Mucosa of descending colon (tissue), 3 donors: Measurements from ENCODE around the gene POLR3H. TPM values are rescaled to one million over a fixed set of nuclear protein-coding genes. Genes with fewer than 3 reads are reported as not detected.

ENCODE experiments used
- ATAC-seq: fragments of 200-7000 bp; cut with Tn5 transposase; one replicate; pipeline ENCODE4 v1.9.1; 2020; ENCODE audit warnings: mild to moderate bottlenecking, moderate library complexity
- DNase-seq, 3 donors: peaks; one replicate each; pipeline ENCODE4 v3.0.0-alpha.2; 2020
- H3K36me3 ChIP-seq: fragments of 200-600 bp; one replicate; pipeline ENCODE4 v1.8.0; 2021; ENCODE audit warnings: low read depth, mild to moderate bottlenecking
- H3K4me1 ChIP-seq: fragments of 200-600 bp; one replicate; pipeline ENCODE4 v1.8.0; 2021; ENCODE audit warnings: low read depth, mild to moderate bottlenecking
- H3K4me3 ChIP-seq: fragments of 200-600 bp; one replicate; pipeline ENCODE4 v1.8.0; 2021; ENCODE audit warnings: mild to moderate bottlenecking
- H3K9me3 ChIP-seq: fragments of 200-600 bp; one replicate; pipeline ENCODE4 v1.8.0; 2021; ENCODE audit warnings: mild to moderate bottlenecking
- CTCF ChIP-seq: fragments of 200-600 bp; IDR thresholded peaks from one replicate; pipeline ENCODE4 v1.8.0; 2022; ENCODE audit warnings: antibody characterized with exemption, mild to moderate bottlenecking
- intact Hi-C, 2 donors: fragments of 100-400 bp; cut with DNase I in 1 of 2; cut with micrococcal nuclease in 1 of 2; formaldehyde crosslinking; loops; one replicate each; pipeline versions ENCODE4 v1.11.0 to v1.11.1; 2022; cut with DNase I, micrococcal nuclease
- total RNA-seq, 3 donors: library from RNA; stranded (reverse); fragmentation: NEBNext Ultra II Directional in 2 of 3; extraction: Animal tissue kit (Norgen Biotek cat#: 25700) in 2 of 3; gene quantifications; one replicate each; pipeline versions ENCODE4 v1.2.1 to v1.2.4, GENCODE V29; 2021 to 2023
- donor health status: DM: no; HTN: no; CAD: no; lungs with moderate emphysema.
- donor health status: DM: no; HTN: no; CAD: no.
- donor health status: DM: no; HTN: yes; CAD: no.

POLR3H gene
- total RNA-seq, 3 donors from 2014 or later = 12.4 to 26.1 (median 15.7) TPM

DNA sequence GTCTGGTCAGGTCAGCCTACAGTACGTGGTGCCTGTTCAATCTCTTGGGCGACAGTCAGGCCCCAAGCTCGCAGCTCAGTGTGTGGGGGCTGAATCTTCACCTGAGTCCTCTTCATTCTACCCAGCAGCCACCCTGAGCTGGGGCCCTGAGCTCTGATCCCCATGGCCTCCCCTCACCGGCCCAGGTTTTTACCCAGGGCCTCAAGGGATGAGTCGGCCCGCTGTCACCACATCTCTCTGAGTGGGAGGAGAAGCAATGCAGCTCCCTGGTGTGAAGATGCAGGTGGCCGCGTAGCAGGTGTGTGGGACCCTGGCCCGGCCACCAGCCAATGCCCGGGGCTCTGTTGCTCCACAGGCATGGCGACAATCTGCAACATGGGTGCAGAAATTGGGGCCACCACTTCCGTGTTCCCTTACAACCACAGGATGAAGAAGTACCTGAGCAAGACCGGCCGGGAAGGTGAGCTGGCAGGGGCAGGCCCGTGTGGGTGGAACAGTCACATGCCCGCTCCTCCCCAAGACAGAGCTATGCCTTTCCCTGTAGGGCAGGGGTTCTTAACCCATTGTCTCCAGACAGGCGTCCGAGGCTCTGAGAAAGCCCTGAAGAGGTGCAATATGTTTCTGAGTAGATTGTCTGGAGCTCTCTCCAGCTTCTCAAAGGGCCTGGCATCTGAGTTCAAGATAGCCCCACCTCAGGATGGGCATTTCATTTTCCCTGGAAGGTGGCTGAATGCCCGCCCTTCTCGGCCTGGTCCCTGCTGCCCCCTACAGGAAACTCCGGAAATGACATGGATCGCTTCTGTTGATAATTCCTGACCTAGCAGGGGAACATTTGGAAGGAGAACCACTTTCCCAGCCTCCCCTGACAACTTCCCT, 26.9 kb downstream of the POLR3H start:
- no peaks in the 10 kb centered on the region for H3K9me3 ChIP-seq

GRCh38 chr22:41516462-41516861, 27.8 kb downstream of the POLR3H start:
- intact Hi-C loops = loop anchor here (2.0 to 5.0 kb wide), 2 partner anchors 112 to 114 kb away; no protein-coding TSS in a partner anchor
- no peak for DNase-seq
- H3K36me3 ChIP-seq = peaks cover 10% of the 10 kb centered on the region

More for the DNA sequence above, 26.9 kb downstream of the POLR3H start:
- H3K4me3 ChIP-seq = no peak overlapping the region
- H3K4me1 ChIP-seq = no peaks in the 10 kb centered on the region
- peaks cover 10% of the 10 kb centered on the region for H3K36me3 ChIP-seq
- intact Hi-C loops = loop anchor here (2.0 to 5.0 kb wide), 2 partner anchors 113 to 115 kb away; no protein-coding TSS in a partner anchor
- ATAC-seq = peak; percentile 83
- DNase-seq = peak in 2 of 3 donors; percentile 74 to 87
- TF ChIP-seq CTCF = peak; percentile 56

GRCh38 chr22:41513391-41513790, 30.9 kb downstream of the POLR3H start:
- no peak for TF ChIP-seq CTCF
- intact Hi-C loops = no loop called here
- Histone ChIP-seq H3K4me3 (no peak overlapping the region), H3K4me1 (no peaks in the 10 kb centered on the region), H3K36me3 (peaks cover 10% of the 10 kb centered on the region), H3K9me3 (no peaks in the 10 kb centered on the region)
- no peak for ATAC-seq
- DNase-seq = no peak

More at GRCh38 chr22:41516462-41516861, 27.8 kb downstream of the POLR3H start:
- Histone ChIP-seq H3K4me1 (no peaks in the 10 kb centered on the region), H3K4me3 (no peak overlapping the region), H3K9me3 (no peaks in the 10 kb centered on the region)
- no peak for TF ChIP-seq CTCF
- no peak for ATAC-seq

DNA sequence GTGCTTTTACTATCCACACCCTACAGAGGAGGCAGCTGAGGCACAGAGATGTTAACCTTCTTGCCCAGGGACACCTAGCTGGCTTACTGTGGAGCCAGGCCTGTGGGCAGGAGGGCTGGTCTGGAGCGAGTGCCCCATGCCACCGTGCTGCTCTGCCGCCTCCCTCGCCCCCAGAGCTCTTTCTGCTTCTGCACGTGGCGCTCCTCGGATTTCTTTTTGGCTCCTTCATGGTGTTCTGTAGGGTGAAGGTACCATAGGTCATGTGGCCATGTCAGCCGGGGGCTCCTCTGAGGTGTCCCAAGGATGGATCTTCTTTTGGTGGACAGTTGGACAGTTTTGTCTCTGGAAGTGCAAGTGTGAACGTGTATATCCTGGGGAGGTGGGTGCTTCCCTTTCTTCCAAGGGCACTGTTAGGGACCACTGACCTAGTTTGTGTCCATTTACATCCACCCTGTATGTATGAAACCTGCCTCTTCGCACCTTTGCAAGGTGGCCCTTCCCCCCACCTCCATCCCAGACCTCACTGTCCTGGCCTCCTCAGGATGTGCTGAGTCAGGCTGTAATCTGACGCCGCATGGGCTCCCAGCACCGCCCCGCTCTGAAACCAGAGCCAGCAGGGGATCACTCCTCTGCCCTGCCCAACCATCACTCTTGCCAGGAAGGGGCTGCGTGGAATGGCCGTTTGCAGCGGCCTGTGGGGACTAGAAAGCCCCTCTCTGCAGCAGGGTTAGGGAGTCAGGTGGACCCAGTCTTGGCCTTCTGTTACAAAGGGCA, 31.7 kb downstream of the POLR3H start:
- DNase-seq (no peak), ATAC-seq (peak; percentile 7)
- Histone ChIP-seq H3K9me3 (no peaks in the 10 kb centered on the region), H3K36me3 (peaks cover 14% of the 10 kb centered on the region), H3K4me1 (no peaks in the 10 kb centered on the region), H3K4me3 (no peak overlapping the region)
- no peak for TF ChIP-seq CTCF
- intact Hi-C loops = no loop called here

GRCh38 chr22:41511521-41511968, 32.7 kb downstream of the POLR3H start:
- Histone ChIP-seq H3K4me1 (no peaks in the 10 kb centered on the region), H3K36me3 (peaks cover 16% of the 10 kb centered on the region), H3K4me3 (no peak overlapping the region), H3K9me3 (no peaks in the 10 kb centered on the region)
- intact Hi-C loops = no loop called here
- no peak for ATAC-seq
- no peak for DNase-seq
- no peak for TF ChIP-seq CTCF
